Activated CD4-positive, alpha-beta memory T cell treated with anti-CD3 and anti-CD28 coated beads, Interleukin-2, amount 10 ng/mL, durations not matched to agents 7 days and 5 days (primary cell): Measurements from ENCODE around the gene PRKG1. TPM values are rescaled to one million over a fixed set of nuclear protein-coding genes. Genes with fewer than 3 reads are reported as not detected.

Experiments
- CTCF ChIA-PET: fragments of 350-600 bp; sonication (Branson Sonifier 250); formaldehyde crosslinking; loops from one replicate; lab custom pipeline; 2021; ENCODE audit warnings: antibody characterized with exemption, inconsistent platforms; lab: Charles Lee
- POLR2A ChIA-PET: fragments of 350-600 bp; sonication (Branson Sonifier 250); formaldehyde crosslinking; loops from one replicate; lab custom pipeline; 2021; ENCODE audit warnings: antibody characterized with exemption; lab: Charles Lee
- DNase-seq: peaks from one replicate; pipeline ENCODE4 v3.0.0-alpha.2; 2020
- H3K27ac Mint-ChIP-seq: one replicate; pipeline ENCODE4 v1.8.0; 2021; ENCODE audit warnings: mild to moderate bottlenecking, mixed read lengths
- H3K27me3 Mint-ChIP-seq: one replicate; pipeline ENCODE4 v1.8.0; 2021; ENCODE audit warnings: mixed read lengths
- H3K36me3 Mint-ChIP-seq: one replicate; pipeline ENCODE4 v1.8.0; 2021; ENCODE audit warnings: low read depth, mixed read lengths
- H3K4me1 Mint-ChIP-seq: one replicate; pipeline ENCODE4 v1.8.0; 2021; ENCODE audit warnings: mixed read lengths
- H3K4me3 Mint-ChIP-seq: one replicate; pipeline ENCODE4 v1.8.0; 2021; ENCODE audit warnings: mild to moderate bottlenecking, mixed read lengths
- H3K9me3 Mint-ChIP-seq: one replicate; pipeline ENCODE4 v1.8.0; 2021; ENCODE audit warnings: mixed read lengths
- total RNA-seq, 2 experiments: library from RNA; stranded (reverse); gene quantifications; one replicate each; pipeline ENCODE4 v1.2.3, GENCODE V29; 2021

The PRKG1 gene
- total RNA-seq, 2 experiments from 2014 or later, result not detected

DNA sequence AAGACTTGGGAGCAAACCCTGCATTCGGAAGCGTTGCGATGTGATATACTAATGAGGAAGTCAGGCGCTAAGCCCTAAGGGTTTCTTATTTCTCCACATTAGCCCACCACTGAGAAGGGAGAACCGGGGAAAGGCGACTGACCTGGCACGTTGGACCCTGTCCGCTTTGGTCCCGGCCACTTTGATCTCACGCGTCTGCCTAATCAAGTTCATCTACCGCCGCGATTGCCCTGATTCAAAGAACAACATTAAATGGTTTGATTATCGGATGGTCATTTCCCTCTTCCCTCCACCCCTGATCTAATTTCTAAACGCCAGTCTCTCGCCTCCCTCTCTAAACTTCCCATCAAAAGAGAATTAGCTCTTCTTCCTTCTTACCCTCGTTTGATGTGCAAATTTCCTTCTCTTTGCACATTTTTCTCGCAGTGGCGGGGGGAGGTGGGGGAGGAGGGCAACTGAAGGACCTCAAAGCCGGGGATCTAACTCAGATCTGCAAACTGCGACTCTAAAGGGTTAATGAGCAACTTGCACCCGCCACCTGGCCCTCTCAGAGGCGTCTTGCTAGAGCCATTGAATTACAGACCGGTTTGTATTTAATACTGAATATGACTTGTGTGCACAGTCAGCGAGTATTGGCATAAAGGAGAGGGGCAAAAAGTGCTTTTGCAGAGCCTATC, 1239.1 kb downstream of the PRKG1 start:
- Mint-ChIP-seq H3K36me3 (no peaks in the 10 kb centered on the region), H3K27ac (no peak overlapping the region), H3K9me3 (no peaks in the 10 kb centered on the region), H3K4me1 (peaks cover 3% of the 10 kb centered on the region), H3K4me3 (no peak overlapping the region), H3K27me3 (peaks cover 38% of the 10 kb centered on the region)
- ChIA-PET POLR2A (no interaction called here), CTCF (no interaction called here)
- DNase-seq, result no peak

GRCh38 chr10:52313933-52314821, 1239.9 kb downstream of the PRKG1 start, which contains the start of gene DKK1:
DKK1 (plus strand) TSS chr10:52314281; CDS start chr10:52314435, 154 bp downstream.
- no peaks in the 10 kb centered on the region for H3K36me3 Mint-ChIP-seq
- POLR2A ChIA-PET, result no interaction called here
- no peaks in the 10 kb centered on the region for H3K9me3 Mint-ChIP-seq
- no peak for DNase-seq
- CTCF ChIA-PET, result no interaction called here
- H3K4me3 Mint-ChIP-seq, result no peak within 1 kb of the TSS
- H3K27ac Mint-ChIP-seq, result no peak within 1 kb of the TSS
- peaks cover 3% of the 10 kb centered on the region for H3K4me1 Mint-ChIP-seq
- peaks cover 32% of the 10 kb centered on the region for H3K27me3 Mint-ChIP-seq

DNA sequence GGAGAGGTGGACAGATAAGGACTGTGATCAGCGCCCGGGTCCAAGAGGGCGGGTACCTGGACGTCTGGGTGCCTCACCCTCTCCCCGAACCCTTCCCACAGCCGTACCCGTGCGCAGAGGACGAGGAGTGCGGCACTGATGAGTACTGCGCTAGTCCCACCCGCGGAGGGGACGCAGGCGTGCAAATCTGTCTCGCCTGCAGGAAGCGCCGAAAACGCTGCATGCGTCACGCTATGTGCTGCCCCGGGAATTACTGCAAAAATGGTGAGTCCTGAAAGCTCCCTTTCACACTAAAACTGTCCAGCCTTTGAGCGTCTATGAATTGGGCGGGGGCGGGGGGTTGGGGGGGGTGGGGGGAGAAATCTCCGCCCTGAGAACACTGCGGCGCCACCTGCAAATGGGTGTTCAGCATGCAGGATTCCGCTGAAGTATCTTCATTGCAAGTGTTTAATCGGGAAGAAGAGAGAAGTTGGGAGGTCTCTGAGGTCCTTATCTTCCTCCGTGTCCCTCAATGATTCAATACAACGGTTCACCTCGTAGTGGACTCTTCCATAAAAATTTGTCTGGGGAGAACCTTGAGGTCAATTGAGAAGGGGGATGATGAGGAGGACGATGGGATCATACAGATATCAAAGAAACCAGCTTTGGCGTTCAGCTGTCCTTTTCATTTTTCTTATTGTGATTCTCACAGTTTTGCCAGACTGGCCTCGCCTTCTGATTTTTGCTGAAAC, 1240.7 kb downstream of the PRKG1 start:
- ChIA-PET POLR2A (no interaction called here), CTCF (no interaction called here)
- H3K4me1 Mint-ChIP-seq, result peaks cover 3% of the 10 kb centered on the region
- H3K27me3 Mint-ChIP-seq, result peaks cover 30% of the 10 kb centered on the region
- no peaks in the 10 kb centered on the region for H3K9me3 Mint-ChIP-seq
- no peak for DNase-seq
- no peaks in the 10 kb centered on the region for H3K36me3 Mint-ChIP-seq
- no peak overlapping the region for H3K27ac Mint-ChIP-seq
- H3K4me3 Mint-ChIP-seq, result no peak overlapping the region

- peaks cover 30% of the 10 kb centered on the region for H3K27me3 Mint-ChIP-seq
- DNase-seq, result no peak
- H3K36me3 Mint-ChIP-seq, result no peaks in the 10 kb centered on the region
- POLR2A ChIA-PET, result no interaction called here
- CTCF ChIA-PET, result no interaction called here
- no peak overlapping the region for H3K4me3 Mint-ChIP-seq
- no peak overlapping the region for H3K27ac Mint-ChIP-seq
- no peaks in the 10 kb centered on the region for H3K9me3 Mint-ChIP-seq
- H3K4me1 Mint-ChIP-seq, result peaks cover 3% of the 10 kb centered on the region
Measured at GRCh38 chr10:52316001-52316400, 1241.7 kb downstream of the PRKG1 start.

GRCh38 chr10:52316500-52316899, 1242.2 kb downstream of the PRKG1 start:
- Mint-ChIP-seq H3K9me3 (no peaks in the 10 kb centered on the region), H3K27me3 (peaks cover 27% of the 10 kb centered on the region), H3K4me3 (no peak overlapping the region), H3K4me1 (peaks cover 3% of the 10 kb centered on the region), H3K36me3 (no peaks in the 10 kb centered on the region), H3K27ac (no peak overlapping the region)
- CTCF ChIA-PET, result no interaction called here
- POLR2A ChIA-PET, result no interaction called here
- no peak for DNase-seq

DNA sequence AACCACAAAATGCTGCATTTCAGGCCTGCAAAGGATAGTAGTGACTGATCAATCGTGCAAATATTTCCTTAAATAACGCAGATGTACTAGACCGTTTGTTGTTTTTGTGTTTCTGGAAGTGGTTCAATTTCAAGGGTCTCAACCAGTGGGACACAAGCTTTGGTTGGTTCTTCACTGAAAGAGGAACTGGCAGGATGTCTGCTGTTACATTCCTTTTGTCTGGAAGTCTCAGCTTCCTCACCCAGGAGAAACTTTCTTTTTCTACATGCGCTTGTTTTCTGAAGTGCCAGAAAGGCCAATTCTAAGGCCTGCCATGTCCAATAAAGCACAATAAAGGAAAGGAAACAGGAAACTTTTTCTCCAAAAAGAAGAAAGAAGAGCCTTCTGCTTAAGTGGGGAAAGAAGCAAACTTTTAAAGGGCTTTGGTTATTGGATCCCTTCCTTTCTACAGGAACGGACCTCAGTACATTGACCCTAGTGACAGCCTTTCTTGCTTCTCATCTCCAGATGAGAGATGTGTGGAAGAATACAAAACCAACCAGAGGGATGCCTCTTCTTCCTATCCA, 1243.9 kb downstream of the PRKG1 start:
- H3K4me3 Mint-ChIP-seq, result no peak overlapping the region
- H3K9me3 Mint-ChIP-seq, result peaks cover under 1% of the 10 kb centered on the region
- peaks cover 3% of the 10 kb centered on the region for H3K4me1 Mint-ChIP-seq
- peaks cover 24% of the 10 kb centered on the region for H3K27me3 Mint-ChIP-seq
- ChIA-PET POLR2A (no interaction called here), CTCF (no interaction called here)
- no peak for DNase-seq
- H3K27ac Mint-ChIP-seq, result no peak overlapping the region
- H3K36me3 Mint-ChIP-seq, result no peaks in the 10 kb centered on the region

GRCh38 chr10:52318822-52319464, 1244.7 kb downstream of the PRKG1 start:
- Mint-ChIP-seq H3K36me3 (no peaks in the 10 kb centered on the region), H3K4me1 (peaks cover 2% of the 10 kb centered on the region), H3K27me3 (peaks cover 16% of the 10 kb centered on the region), H3K4me3 (no peak overlapping the region), H3K9me3 (peaks cover 5% of the 10 kb centered on the region), H3K27ac (no peak overlapping the region)
- no peak for DNase-seq
- ChIA-PET CTCF (no interaction called here), POLR2A (no interaction called here)

- Mint-ChIP-seq H3K4me1 (no peaks in the 10 kb centered on the region), H3K4me3 (no peak overlapping the region), H3K9me3 (peaks cover 5% of the 10 kb centered on the region), H3K27ac (no peak overlapping the region), H3K27me3 (peaks cover 7% of the 10 kb centered on the region), H3K36me3 (no peaks in the 10 kb centered on the region)
- no peak for DNase-seq
- POLR2A ChIA-PET, result no interaction called here
- CTCF ChIA-PET, result no interaction called here
Measured at GRCh38 chr10:52319926-52320325, 1245.6 kb downstream of the PRKG1 start.

DNA sequence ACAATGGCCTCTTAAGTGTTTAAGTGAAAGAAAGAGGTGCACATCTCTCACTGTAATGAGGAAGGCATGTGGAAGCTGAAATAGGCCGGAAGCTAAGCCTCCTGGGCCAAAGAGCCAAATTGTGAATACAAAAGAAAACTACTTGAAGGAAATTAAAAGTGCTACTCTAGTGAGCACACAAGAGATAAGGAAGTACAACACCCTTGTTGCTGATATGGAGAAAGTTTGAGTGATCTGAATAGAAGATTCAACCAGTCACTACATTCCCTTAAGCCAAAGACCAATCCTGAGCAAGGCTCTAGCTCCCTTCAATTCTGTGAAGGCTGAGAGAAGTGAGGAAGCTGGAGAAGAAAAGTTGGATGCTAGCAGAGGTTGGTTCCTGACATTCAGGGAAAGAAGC, 1248.0 kb downstream of the PRKG1 start:
- Mint-ChIP-seq H3K36me3 (no peaks in the 10 kb centered on the region), H3K4me1 (no peaks in the 10 kb centered on the region), H3K4me3 (no peak overlapping the region), H3K9me3 (peaks cover 5% of the 10 kb centered on the region), H3K27ac (no peak overlapping the region), H3K27me3 (no peaks in the 10 kb centered on the region)
- DNase-seq, result no peak
- CTCF ChIA-PET, result no interaction called here
- POLR2A ChIA-PET, result no interaction called here

GRCh38 chr10:52322936-52323335, 1248.6 kb downstream of the PRKG1 start:
- ChIA-PET CTCF (no interaction called here), POLR2A (no interaction called here)
- Mint-ChIP-seq H3K36me3 (no peaks in the 10 kb centered on the region), H3K9me3 (peaks cover 5% of the 10 kb centered on the region), H3K27me3 (no peaks in the 10 kb centered on the region), H3K4me1 (no peaks in the 10 kb centered on the region), H3K27ac (no peak overlapping the region), H3K4me3 (no peak overlapping the region)
- DNase-seq, result no peak

DNA sequence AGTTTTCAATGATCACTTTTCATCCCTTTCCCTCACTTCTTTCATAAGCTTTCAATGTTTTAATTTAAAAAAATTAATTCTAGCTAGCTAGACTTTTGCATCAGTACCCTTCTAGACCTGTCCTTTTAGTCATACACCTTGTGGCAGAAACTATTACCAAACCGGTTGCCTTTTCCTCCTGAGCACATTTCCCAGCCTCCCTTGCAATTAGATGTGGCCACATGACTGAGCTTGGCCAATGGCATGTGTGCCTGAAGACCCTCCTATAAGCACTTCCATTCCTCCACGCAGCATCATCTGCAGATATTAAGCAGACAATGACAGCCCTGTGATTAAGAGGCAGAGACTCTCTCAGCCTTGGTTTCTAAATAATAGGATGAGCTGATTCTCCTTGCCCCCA, 1252.1 kb downstream of the PRKG1 start:
- no peaks in the 10 kb centered on the region for H3K4me1 Mint-ChIP-seq
- H3K27me3 Mint-ChIP-seq, result no peaks in the 10 kb centered on the region
- peaks cover 5% of the 10 kb centered on the region for H3K9me3 Mint-ChIP-seq
- ChIA-PET CTCF (no interaction called here), POLR2A (no interaction called here)
- H3K4me3 Mint-ChIP-seq, result no peak overlapping the region
- no peak for DNase-seq
- H3K36me3 Mint-ChIP-seq, result no peaks in the 10 kb centered on the region
- no peak overlapping the region for H3K27ac Mint-ChIP-seq

GRCh38 chr10:52331638-52332364, 1257.5 kb downstream of the PRKG1 start:
- no peak overlapping the region for H3K27ac Mint-ChIP-seq
- H3K27me3 Mint-ChIP-seq, result no peaks in the 10 kb centered on the region
- CTCF ChIA-PET, result no interaction called here
- H3K4me3 Mint-ChIP-seq, result no peak overlapping the region
- H3K9me3 Mint-ChIP-seq, result no peaks in the 10 kb centered on the region
- H3K36me3 Mint-ChIP-seq, result no peaks in the 10 kb centered on the region
- no peak for DNase-seq
- POLR2A ChIA-PET, result no interaction called here
- no peaks in the 10 kb centered on the region for H3K4me1 Mint-ChIP-seq
